Measurements from ENCODE around the gene GID8. TPM values are rescaled to one million over a fixed set of nuclear protein-coding genes. Genes with fewer than 3 reads are reported as not detected.

Gene GID8
- total RNA-seq, 2 experiments from 2014 or later, result 29.8 to 36.8 TPM

DNA sequence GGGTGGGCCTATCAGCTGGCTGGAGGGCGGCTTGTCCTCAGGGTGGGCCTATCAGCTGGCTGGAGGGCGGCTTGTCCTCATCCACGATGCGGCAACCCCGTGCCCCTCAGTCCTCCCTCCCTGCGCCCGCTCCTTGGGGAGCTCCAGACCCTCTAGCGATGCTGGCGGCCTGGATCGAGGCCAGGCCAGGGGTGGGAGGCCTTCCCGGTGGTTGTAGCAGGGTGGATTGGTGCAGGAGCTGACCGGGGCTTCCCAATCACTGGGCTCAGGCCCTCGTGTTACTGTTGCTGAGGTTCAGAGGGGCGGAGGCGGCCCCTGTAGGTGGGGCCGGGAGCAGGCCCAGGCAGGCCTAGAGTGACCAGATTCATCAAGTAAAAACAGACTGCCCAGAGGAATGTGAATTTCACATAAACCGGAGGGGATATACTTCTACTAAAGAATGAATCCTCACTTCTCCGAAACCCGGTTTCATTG lies 23.4 kb downstream of the GID8 start:
- ATAC-seq (no peak), DNase-seq (no peak)
- Mint-ChIP-seq H3K4me1 (peaks cover 5% of the 10 kb centered on the region), H3K9me3 (ENCODE audit: low read depth) (no peaks in the 10 kb centered on the region), H3K27me3 (no peaks in the 10 kb centered on the region), H3K4me3 (no peak overlapping the region), H3K36me3 (peaks cover 2% of the 10 kb centered on the region), H3K27ac (no peak overlapping the region)
- CTCF ChIA-PET, result no interaction called here

DNA sequence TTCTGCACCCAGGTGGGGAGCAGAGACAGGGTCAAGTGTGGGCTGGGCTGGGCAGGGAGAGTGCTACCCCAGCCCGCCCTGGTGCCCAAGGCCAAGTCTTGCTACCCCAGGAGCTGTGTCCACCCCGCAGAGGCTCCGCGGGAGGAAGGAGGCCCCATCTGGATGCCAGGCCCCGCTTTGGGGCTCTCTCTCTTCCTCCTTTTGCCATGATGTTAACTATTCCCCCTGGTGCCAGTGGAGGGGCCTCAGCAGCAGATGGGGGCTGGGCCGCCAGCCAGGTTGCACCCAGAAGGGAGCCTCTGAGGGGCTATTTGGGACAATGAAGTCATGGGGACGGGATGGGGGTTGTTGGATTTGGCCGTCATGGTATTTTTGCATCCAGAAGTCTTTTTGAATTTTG lies 23.9 kb downstream of the GID8 start:
- no peaks in the 10 kb centered on the region for H3K9me3 Mint-ChIP-seq (ENCODE audit: low read depth)
- no peak for ATAC-seq

DNA sequence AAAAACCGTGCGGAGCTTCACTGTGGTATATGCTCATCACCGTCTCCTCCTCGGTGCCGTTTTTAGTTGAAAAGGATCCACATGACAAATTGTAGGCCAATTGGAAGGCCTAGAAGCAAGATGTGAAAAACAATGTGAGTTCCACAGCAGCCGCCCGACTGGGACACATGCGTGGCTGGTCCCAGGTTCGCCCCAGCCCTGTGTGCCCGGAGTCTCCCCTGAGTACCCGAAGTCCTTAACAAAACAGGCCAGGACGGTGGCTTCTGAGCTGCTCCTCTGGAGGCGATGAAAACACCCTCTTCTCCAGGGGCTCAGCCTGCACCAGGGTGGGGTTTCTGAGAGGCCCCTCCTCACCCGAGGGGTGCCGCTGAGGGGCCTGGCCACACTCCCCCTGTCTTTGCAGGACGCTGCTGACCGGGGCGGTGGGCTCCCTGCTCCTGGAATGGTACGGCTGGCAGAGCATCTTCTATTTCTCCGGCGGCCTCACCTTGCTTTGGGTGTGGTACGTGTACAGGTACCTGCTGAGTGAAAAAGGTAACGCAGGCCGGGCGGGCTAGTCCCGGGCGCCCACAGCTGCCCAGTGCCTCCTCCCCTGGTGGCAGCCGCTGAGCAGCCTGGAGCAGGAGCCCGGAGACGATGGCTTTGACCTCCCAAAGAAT lies 24.4 kb downstream of the GID8 start:
- ATAC-seq (no peak), DNase-seq (no peak)
- no peak overlapping the region for H3K4me3 Mint-ChIP-seq
- CTCF ChIA-PET, result no interaction called here
- H3K36me3 Mint-ChIP-seq, result peaks cover 2% of the 10 kb centered on the region
- no peak overlapping the region for H3K27ac Mint-ChIP-seq
- no peaks in the 10 kb centered on the region for H3K27me3 Mint-ChIP-seq
- no peaks in the 10 kb centered on the region for H3K9me3 Mint-ChIP-seq (ENCODE audit: low read depth)
- H3K4me1 Mint-ChIP-seq, result peaks cover 5% of the 10 kb centered on the region

More for the DNA sequence above, 23.9 kb downstream of the GID8 start:
- no peaks in the 10 kb centered on the region for H3K27me3 Mint-ChIP-seq
- peaks cover 5% of the 10 kb centered on the region for H3K4me1 Mint-ChIP-seq
- H3K4me3 Mint-ChIP-seq, result no peak overlapping the region
- H3K36me3 Mint-ChIP-seq, result peaks cover 2% of the 10 kb centered on the region
- no peak overlapping the region for H3K27ac Mint-ChIP-seq
- DNase-seq, result no peak
- CTCF ChIA-PET, result no interaction called here

DNA sequence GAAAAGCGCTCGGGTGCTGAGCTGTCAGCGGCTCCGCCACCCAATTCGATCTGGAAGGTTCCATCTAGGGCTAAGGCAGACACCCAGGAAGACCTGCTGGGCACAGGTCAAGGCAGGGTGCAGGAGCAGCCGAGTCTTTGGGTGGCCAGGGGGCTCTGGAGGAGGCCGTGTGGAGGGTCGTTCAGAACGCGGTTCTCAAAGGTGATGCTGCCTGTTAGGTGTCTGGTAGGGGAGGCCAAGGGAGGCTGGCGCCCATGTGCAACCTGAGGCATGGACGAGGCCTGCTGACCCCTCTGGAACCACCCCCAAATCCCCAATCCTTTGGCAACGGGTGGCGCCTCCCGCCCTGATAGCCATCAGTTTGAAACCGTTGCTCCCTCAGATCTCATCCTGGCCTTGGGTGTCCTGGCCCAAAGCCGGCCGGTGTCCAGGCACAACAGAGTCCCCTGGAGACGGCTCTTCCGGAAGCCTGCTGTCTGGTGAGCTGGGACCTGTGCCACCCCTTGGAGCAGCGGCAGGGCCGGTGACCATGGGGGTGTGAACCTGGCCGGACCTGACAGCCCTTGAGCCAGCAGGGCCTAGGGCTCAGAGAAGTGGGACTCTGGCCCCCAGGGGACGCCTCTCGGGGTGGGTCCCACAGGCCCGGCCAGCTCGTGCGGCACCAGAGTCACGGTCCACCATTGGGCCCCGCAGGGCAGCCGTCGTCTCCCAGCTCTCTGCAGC lies 25.1 kb downstream of the GID8 start:
- CTCF ChIA-PET, result no interaction called here
- no peak overlapping the region for H3K27ac Mint-ChIP-seq
- peaks cover 5% of the 10 kb centered on the region for H3K4me1 Mint-ChIP-seq
- no peaks in the 10 kb centered on the region for H3K9me3 Mint-ChIP-seq (ENCODE audit: low read depth)
- no peaks in the 10 kb centered on the region for H3K36me3 Mint-ChIP-seq
- ATAC-seq (no peak), DNase-seq (no peak)
- no peaks in the 10 kb centered on the region for H3K27me3 Mint-ChIP-seq
- no peak overlapping the region for H3K4me3 Mint-ChIP-seq

DNA sequence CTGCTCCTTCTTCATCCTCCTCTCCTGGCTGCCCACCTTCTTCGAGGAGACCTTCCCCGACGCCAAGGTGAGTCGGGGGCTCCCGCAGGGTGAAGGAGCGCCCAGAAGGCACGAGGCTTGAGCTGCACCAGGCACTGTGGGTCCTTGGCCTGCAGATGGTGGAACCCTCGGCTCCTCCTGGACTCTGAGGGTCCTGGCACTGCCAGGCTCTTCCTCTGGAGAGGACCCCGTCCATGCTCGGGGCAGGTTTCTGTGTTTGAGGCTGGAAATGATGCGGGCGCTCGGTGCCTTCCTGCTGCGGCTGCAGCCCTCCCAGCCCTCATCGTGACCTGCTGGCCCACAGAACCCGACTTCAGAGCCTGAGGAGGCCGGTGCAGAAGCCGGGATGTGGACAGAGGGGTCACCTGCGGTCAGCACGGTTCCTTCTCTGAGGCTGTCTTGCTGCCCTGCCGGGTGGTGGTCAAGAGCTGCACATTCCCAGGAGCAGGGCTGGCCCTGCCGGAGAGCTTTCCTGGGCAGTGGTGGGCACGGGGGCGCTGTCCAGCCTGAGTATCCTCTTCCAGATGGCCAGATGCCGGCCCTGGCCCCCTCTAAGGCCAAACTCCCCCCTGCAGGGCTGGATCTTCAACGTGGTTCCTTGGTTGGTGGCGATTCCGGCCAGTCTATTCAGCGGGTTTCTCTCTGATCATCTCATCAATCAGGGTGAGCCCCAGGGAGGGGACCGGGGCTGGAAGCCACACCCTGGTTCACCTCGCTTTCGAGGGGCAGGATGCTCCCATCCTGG lies 25.9 kb downstream of the GID8 start:
- Mint-ChIP-seq H3K27ac (no peak overlapping the region), H3K9me3 (ENCODE audit: low read depth) (no peaks in the 10 kb centered on the region), H3K27me3 (no peaks in the 10 kb centered on the region), H3K4me1 (peaks cover 5% of the 10 kb centered on the region), H3K36me3 (no peaks in the 10 kb centered on the region), H3K4me3 (no peak overlapping the region)
- ATAC-seq (no peak), DNase-seq (no peak)
- CTCF ChIA-PET, result interaction anchor here (1.5 kb wide), 1 partner anchor 62 kb away, joined by 5 read pairs; no protein-coding TSS in a partner anchor

DNA sequence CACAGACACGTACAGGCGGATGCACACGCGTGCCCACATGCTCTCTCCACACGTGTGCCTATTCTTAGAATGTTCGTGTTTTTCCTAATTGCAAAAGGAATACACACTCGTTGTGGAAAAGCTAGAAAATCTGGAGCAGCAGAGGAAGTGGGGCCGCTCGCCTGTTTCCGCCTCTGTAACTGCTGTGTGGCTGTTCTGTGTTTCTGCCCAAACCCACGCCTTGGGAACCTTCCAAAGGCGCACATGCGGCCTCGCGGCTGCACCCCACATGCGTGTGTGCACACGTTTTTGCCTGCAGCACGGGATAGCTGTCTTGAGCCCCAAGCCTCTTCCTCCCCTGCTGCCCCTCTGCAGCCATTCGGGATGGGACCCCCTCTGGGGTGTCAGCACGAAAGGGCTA lies 26.8 kb downstream of the GID8 start:
- no peak overlapping the region for H3K4me3 Mint-ChIP-seq
- CTCF ChIA-PET, result interaction anchor here (1.5 kb wide), 1 partner anchor 63 kb away, joined by 5 read pairs; no protein-coding TSS in a partner anchor

DNA sequence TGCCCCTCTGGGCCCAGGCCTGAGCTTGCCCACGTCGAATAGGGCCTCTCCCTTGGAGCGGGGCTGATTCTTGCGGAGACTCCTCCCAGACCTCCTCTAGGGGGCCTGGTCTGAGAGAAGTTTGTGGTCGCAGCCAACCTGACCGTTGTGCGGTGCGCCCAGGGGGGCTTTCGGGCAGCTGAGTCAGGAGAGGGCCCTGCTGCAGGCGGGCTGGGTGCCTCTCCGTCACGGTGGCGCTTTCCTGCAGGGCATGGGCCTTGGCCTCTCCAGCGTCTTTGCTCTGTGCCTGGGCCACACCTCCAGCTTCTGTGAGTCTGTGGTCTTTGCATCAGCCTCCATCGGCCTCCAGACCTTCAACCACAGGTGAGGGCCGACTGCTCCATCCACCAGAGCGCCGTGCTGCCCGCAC lies 27.4 kb downstream of the GID8 start:
- DNase-seq, result no peak
- Mint-ChIP-seq H3K27ac (no peak overlapping the region), H3K4me1 (no peaks in the 10 kb centered on the region), H3K36me3 (no peaks in the 10 kb centered on the region), H3K9me3 (ENCODE audit: low read depth) (no peaks in the 10 kb centered on the region), H3K27me3 (peaks cover 2% of the 10 kb centered on the region), H3K4me3 (no peak overlapping the region)
- CTCF ChIA-PET, result interaction anchor here (0.5 to 1.5 kb wide), 2 partner anchors 64 to 96 kb away, joined by 4 to 5 read pairs; no protein-coding TSS in a partner anchor
- ATAC-seq, result no peak

More for the DNA sequence above, 26.8 kb downstream of the GID8 start:
- Mint-ChIP-seq H3K27me3 (no peaks in the 10 kb centered on the region), H3K27ac (no peak overlapping the region), H3K9me3 (ENCODE audit: low read depth) (no peaks in the 10 kb centered on the region), H3K4me1 (peaks cover 4% of the 10 kb centered on the region), H3K36me3 (no peaks in the 10 kb centered on the region)
- no peak for DNase-seq
- no peak for ATAC-seq

DNA sequence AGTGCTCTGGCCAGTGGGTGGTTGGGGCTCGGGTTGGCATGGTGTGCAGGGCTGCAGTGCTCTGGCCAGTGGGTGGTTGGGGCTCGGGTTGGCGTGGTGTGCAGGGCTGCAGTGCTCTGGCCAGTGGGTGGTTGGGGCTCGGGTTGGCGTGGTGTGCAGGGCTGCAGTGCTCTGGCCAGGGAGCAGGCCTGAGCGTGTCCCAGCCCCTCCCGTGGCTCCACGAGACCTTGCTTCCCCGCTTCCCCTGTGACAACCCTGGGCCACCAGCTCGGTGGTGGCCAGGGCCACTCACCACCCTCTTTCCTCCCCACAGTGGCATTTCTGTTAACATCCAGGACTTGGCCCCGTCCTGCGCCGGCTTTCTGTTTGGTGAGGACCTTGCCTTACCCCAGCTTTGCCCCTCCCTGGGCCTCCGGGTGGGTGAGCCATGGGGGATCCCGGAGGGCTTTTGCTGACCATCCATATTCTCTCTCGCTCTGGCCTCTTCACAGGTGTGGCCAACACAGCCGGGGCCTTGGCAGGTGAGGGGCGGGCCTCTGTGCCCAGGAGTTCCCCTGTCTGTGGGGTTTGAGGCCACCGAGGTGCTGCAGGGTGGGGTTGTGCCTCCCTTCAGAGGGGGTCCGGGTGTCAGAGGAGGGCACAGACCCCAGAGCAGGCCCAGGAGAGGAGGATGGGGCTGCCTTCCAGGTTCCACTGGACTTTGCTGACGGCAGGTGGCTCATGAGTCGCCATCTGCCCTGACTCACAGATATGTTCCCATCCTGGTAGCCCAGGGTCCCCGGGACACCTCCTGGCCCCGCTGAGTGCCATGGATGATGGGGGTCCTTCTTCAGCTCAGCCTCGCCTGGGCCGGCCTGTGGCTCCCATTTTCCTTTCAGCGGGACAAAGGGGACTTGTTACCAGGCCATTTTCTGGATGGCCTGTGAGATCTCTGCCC lies 28.5 kb downstream of the GID8 start:
- DNase-seq (no peak), ATAC-seq (no peak)
- CTCF ChIA-PET, result no interaction called here
- H3K4me1 Mint-ChIP-seq, result peaks cover under 1% of the 10 kb centered on the region
- H3K36me3 Mint-ChIP-seq, result no peaks in the 10 kb centered on the region
- H3K27me3 Mint-ChIP-seq, result peaks cover 5% of the 10 kb centered on the region
- H3K9me3 Mint-ChIP-seq (ENCODE audit: low read depth), result no peaks in the 10 kb centered on the region
- H3K4me3 Mint-ChIP-seq, result no peak overlapping the region
- no peak overlapping the region for H3K27ac Mint-ChIP-seq

DNA sequence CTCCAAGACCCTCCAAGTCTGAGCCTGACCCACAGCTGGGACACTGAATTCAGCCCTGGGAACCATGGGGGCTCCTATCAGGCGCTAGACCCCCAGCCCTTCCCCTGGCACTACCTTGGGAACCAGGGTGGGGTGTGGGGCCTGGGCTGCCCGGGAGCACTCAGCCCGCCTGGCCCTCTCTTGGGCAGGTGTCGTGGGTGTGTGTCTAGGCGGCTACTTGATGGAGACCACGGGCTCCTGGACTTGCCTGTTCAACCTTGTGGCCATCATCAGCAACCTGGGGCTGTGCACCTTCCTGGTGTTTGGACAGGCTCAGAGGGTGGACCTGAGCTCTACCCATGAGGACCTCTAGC lies 29.2 kb downstream of the GID8 start:
- Mint-ChIP-seq H3K4me3 (no peak overlapping the region), H3K27ac (no peak overlapping the region), H3K27me3 (peaks cover 11% of the 10 kb centered on the region), H3K36me3 (no peaks in the 10 kb centered on the region), H3K9me3 (ENCODE audit: low read depth) (no peaks in the 10 kb centered on the region), H3K4me1 (peaks cover 7% of the 10 kb centered on the region)
- CTCF ChIA-PET, result no interaction called here
- no peak for DNase-seq
- no peak for ATAC-seq

DNA sequence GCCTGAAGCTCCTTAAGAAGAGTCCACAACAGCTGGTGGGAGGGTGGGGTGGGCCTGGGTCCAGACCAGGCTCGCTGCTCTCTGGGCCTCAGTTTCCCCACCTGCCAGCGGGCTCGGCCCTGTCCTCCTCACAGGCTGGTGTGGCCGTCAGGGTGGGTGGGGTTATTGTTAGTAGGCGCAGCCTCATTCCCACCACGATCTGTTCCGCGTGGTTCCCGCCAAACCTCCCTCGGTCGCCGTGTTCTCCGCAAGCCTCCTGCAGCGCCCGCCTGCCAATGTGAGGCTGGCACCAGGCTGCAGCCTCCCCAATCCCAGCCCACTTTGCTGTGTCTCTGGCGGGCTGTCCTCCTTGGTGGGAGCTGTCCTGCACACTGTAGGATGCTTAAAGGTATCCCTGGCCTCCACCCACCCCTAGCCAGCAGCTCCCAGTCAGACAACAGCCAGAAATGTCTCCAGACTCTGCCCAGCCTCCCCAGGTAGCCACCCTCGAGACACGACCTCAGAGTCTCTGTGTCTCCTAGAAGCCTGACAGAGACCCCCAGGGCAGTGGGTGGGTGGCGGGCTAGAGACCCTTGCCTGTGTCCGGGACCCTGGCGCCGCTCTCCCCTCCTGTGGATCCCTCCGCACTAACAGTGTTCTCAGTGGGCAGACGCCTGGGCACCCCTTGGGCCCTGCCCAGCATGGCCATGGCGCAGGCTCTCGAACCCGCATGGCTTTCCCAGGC lies 29.8 kb downstream of the GID8 start:
- CTCF ChIA-PET, result interaction anchor here (1.7 kb wide), 1 partner anchor 41 kb away, joined by 4 read pairs; no protein-coding TSS in a partner anchor
- ATAC-seq (no peak), DNase-seq (no peak)
- Mint-ChIP-seq H3K4me1 (peaks cover 11% of the 10 kb centered on the region), H3K36me3 (no peaks in the 10 kb centered on the region), H3K27me3 (peaks cover 15% of the 10 kb centered on the region), H3K4me3 (no peak overlapping the region), H3K9me3 (ENCODE audit: low read depth) (no peaks in the 10 kb centered on the region), H3K27ac (no peak overlapping the region)

DNA sequence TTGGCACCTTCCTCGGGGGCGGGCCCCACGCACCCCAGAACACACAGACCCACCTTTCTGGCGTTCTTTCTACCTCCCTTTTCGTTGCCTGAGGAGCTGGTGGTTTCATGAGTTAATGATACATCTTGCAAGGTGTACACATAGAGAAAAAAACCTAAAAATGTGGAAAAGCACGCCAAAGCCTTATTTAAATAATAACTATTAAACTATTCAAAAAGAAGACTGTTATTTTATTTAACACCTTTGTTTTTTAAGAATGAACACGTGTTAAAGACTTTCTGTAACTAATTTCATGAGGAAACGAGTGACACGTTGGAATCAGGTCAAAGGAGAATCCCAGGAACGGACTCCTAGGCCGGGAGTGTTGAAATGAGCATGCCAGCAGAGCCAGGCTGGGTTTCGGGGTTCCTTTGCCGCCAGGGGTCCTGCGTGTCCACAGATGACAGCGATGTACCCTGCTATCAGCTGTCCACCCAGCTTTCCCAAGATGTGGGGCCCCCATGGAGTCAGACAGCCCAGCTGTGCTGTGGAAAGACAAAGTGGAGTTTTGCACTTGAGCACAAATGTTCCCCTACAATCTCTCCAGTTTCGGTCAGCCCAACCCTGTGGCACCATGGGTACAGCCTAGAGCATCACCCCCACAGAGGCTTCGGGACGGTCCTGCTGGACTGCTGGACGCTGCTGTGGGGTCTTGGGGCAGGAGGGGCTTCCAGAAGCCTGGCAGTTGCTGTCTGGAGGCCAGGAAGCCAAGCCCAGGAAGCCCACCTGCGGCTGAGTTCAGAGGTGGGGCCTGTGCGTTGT lies 30.6 kb downstream of the GID8 start:
- Mint-ChIP-seq H3K36me3 (no peaks in the 10 kb centered on the region), H3K9me3 (ENCODE audit: low read depth) (no peaks in the 10 kb centered on the region), H3K4me3 (no peak overlapping the region), H3K27ac (no peak overlapping the region), H3K4me1 (peaks cover 11% of the 10 kb centered on the region), H3K27me3 (peaks cover 20% of the 10 kb centered on the region)
- ATAC-seq, result no peak
- CTCF ChIA-PET, result interaction anchor here (1.7 to 2.3 kb wide), 2 partner anchors 40 to 68 kb away, joined by 4 to 10 read pairs; no protein-coding TSS in a partner anchor
- DNase-seq, result no peak
